ENCODE measurements around the gene PTPMT1.

PTPMT1 gene

DNA sequence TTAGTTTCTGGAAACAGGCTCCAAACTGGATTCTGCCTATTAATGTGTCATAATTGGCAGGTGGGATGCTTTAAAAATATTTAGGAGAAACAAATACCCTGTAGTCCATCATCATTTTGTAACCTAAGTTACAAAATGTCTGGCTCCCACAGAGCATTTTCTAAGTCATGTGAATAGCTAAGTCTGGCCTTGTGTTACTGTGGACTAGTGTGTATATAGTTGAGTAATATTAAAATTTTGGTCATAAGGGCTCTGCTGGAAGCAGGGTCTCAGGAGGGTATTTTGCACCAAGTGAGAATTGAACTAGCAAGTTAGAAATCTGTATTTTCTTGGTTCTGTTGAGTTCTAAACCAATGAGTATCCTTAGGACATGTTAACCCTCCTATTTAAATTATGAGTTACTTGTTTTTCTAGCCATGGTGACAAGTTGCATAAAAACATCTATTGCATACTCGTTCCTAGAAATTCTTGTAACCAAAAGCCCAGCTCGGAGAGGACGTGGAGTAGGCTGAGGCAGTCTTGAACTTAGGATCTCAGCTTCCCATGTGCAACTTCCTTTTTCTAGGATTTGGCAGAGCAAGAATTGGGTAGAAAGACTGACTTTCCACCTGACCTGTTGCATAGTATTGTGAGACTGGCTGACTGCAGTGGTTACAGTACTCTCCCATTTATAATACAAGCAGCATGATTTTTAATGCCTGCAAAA lies 5.4 kb downstream of the PTPMT1 start:
- TF ChIP-seq, protein P1, sequence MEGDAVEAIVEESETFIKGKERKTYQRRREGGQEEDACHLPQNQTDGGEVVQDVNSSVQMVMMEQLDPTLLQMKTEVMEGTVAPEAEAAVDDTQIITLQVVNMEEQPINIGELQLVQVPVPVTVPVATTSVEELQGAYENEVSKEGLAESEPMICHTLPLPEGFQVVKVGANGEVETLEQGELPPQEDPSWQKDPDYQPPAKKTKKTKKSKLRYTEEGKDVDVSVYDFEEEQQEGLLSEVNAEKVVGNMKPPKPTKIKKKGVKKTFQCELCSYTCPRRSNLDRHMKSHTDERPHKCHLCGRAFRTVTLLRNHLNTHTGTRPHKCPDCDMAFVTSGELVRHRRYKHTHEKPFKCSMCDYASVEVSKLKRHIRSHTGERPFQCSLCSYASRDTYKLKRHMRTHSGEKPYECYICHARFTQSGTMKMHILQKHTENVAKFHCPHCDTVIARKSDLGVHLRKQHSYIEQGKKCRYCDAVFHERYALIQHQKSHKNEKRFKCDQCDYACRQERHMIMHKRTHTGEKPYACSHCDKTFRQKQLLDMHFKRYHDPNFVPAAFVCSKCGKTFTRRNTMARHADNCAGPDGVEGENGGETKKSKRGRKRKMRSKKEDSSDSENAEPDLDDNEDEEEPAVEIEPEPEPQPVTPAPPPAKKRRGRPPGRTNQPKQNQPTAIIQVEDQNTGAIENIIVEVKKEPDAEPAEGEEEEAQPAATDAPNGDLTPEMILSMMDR (IDR thresholded peaks at IDR 0.05; ENCODE audit: low read depth, low read length, missing control alignments): no peak
- in situ Hi-C loops (cut with HindIII; ENCODE audit: low sequenced_read_pairs): no loop called here
- DNase-seq (ENCODE audit: low read depth): no peak
- no peak overlapping the region for H3K4me3 ChIP-seq (ENCODE audit: low read depth, low read length)

DNA sequence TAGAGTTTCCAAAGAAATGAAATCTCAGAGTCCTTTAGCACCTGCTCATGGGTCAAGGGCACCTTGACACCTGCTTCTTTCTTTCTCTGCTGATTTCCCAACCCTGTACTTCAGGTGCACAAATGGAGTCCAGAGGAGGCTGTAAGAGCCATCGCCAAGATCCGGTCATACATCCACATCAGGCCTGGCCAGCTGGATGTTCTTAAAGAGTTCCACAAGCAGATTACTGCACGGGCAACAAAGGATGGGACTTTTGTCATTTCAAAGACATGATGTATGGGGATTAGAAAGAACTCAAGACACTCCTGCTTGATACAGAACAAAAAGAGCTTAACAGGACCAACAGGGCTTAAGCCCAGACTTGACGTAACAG lies 5.9 kb downstream of the PTPMT1 start:
- DNase-seq (ENCODE audit: low read depth): no peak
- no peak overlapping the region for H3K4me3 ChIP-seq (ENCODE audit: low read depth, low read length)
- in situ Hi-C loops (cut with HindIII; ENCODE audit: low sequenced_read_pairs): no loop called here
- TF ChIP-seq, protein P1 (IDR thresholded peaks at IDR 0.05; ENCODE audit: low read depth, low read length, missing control alignments): no peak

DNA sequence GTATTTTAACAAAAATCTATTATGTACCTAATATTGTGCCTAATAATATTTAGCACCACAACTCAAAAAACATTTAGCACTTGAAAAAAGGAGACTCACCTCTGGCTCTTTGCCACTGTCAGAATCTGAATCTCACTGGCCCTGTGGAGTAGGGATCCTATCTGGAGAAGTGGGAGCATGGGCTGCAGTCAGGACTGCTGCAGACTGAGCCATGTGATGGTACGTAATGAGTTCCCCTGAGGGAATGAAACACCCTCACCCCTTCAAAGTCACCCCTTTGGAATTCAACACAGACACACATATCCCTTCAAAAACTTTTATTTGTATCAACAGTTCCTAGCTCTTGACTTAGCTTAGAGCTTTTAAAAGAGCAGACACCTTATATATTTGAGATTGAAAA lies 6.5 kb downstream of the PTPMT1 start:
- in situ Hi-C loops (cut with HindIII; ENCODE audit: low sequenced_read_pairs): no loop called here
- no peak for DNase-seq (ENCODE audit: low read depth)
- no peak overlapping the region for H3K4me3 ChIP-seq (ENCODE audit: low read depth, low read length)
- TF ChIP-seq, protein P1 (IDR thresholded peaks at IDR 0.05; ENCODE audit: low read depth, low read length, missing control alignments): no peak

DNA sequence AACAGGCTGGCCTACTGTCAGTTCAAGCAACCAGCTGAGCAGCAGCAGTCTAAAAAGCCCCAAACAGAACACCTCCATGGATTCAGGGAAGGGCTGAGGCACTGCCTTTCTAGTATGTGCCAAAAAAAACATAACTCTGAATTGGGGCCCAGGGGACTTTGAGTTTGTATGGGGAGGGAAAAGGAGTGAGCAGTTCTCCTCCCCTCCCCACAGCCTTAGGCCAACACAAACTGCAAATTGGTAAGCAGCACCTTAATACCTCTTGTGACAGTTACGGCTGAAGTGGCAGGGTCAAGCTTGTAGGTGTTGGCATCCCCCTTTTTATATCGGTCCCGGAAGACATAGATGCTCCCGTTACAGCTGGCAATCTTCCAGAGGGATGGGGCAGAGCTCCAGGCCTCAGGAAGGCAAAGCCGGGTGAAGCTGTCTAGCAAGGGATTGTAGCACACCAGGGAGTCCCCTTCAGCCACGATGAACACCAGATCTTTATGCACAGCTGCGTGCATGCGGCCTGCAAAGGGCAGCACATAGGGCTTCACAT lies 7.4 kb downstream of the PTPMT1 start:
- TF ChIP-seq, protein P1 (IDR thresholded peaks at IDR 0.05; ENCODE audit: low read depth, low read length, missing control alignments): no peak
- H3K4me3 ChIP-seq (ENCODE audit: low read depth, low read length): no peak overlapping the region
- DNase-seq (ENCODE audit: low read depth): no peak
- in situ Hi-C loops (cut with HindIII; ENCODE audit: low sequenced_read_pairs): no loop called here

DNA sequence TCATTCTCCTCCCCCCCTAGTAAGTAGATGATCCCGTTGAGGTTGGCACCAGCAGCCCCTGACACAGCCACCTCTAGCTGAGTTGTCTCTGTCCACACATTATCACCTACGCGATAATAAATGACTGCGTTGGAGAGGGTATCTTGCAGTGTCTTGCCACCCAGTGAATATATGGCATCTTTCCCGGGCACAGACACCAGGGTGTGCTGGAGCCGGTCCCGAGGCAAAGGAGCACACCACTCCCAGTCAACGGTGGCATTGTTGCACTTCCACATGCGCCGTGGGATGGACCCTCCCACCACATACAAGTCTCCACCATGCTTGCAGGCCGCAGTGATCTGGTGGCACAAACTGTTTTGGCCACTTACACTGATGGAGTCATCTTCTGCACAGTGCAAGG lies 7.9 kb downstream of the PTPMT1 start:
- in situ Hi-C loops (cut with HindIII; ENCODE audit: low sequenced_read_pairs): no loop called here
- DNase-seq (ENCODE audit: low read depth): no peak
- TF ChIP-seq, protein P1 (IDR thresholded peaks at IDR 0.05; ENCODE audit: low read depth, low read length, missing control alignments): no peak
- H3K4me3 ChIP-seq (ENCODE audit: low read depth, low read length): no peak overlapping the region

DNA sequence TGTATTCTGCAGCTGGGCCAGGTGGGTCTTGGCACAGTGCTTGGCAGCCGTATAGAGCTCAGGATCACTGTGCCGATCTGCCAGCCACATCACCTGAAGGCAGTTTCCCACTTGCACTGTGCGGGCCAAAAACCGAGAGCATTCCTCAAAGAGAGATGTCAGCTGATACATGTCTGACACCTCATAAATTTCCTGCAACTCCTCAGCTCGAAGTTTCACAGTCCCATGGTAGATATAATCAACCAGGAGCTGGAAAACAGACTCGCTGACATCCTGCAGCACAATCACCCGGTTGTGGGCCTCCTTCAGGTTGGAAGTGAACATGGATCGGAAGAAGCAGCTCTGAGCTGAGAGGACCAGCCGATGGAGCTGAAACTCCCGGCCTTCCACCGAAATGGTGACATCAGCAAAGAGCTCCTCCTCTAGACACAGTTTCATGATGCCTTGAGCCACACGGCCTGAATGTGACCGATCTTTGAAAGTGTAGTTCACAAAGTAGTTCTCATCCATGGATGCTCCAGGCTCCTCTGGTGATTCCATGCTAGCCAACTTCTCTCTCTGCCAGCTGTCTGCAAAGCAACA lies 12.2 kb downstream of the PTPMT1 start:
- TF ChIP-seq, protein P1 (IDR thresholded peaks at IDR 0.05; ENCODE audit: low read depth, low read length, missing control alignments): no peak
- no peak for DNase-seq (ENCODE audit: low read depth)
- in situ Hi-C loops (cut with HindIII; ENCODE audit: low sequenced_read_pairs): loop anchor here (5.0 kb wide), 1 partner anchor 35 kb away; no protein-coding TSS in a partner anchor
- H3K4me3 ChIP-seq (ENCODE audit: low read depth, low read length): peak overlapping the region; percentile 86
